CD4-positive, alpha-beta T cell treated with Interleukin-2 at 100 ng/mL for 4 hours (primary cell): ENCODE results near the gene BRAT1.
"Not testable (repeated sequence)": the region's sequence is repeated elsewhere in the genome, so short reads cannot be mapped to it uniquely, and the experiment has no call there.

Experiments used
- DNase-seq: peaks from one replicate; pipeline ENCODE4 v3.0.0-alpha.2; 2020; ENCODE audit warnings: low spot score

The BRAT1 gene

DNA sequence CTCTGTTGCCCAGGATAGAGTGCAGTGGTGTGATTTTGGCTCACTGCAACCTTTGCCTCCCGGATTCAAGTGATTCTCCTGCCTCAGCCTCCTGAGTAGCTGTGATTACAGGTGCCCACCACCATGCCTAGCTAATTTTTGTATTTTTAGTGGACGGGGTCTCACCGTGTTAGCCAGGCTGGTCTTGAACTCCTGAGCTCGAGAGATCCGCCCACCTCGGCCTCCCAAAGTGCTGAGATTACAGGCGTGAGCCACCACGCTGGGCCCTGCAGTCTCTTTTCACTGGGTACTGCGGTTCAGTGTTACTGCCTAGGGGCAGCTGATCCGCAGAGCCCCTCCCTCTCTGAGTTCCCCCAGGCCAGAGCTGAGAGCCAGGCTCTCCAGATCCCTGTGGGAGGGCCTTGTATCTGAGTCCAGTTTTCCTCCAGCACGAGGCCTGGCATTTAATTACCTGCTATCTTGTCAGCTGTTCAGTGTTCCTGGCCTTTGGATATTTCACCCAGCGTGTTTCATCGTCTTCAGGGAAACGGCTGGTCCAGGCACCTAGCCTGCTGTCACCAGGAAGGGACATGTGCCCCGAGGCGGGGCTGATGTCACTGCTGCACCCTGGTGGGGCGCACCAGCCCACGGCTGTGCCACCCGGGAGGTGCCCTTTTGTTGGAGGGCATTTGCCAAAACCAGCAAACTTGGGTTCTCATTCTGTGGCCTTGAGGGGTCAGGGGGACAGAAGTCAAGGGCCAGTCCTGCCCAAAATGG, 19.3 kb downstream of the BRAT1 start:
- DNase-seq: not testable (repeated sequence)

DNA sequence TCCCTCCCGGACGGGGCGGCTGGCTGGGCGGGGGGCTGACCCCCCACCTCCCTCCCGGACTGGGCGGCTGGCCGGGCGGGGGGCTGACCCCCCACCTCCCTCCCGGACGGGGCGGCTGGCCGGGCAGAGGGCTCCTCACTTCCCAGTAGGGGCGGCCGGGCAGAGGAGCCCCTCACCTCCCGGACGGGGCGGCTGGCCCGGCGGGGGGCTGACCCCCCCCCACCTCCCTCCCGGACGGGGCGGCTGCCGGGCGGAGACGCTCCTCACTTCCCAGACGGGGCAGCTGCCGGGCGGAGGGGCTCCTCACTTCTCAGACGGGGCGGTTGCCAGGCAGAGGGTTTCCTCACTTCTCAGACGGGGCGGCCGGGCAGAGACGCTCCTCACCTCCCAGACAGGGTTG, 21.1 kb downstream of the BRAT1 start:
- not testable (repeated sequence) for DNase-seq

DNA sequence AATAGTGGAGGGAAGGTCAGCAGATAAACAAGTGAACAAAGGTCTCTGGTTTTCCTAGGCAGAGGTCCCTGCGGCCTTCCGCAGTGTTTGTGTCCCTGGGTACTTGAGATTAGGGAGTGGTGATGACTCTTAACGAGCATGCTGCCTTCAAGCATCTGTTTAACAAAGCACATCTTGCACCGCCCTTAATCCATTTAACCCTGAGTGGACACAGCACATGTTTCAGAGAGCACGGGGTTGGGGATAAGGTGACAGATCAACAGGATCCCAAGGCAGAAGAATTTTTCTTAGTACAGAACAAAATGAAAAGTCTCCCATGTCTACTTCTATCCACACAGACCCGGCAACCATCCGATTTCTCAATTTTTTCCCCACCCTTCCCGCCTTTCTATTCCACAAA, 21.8 kb downstream of the BRAT1 start:
- not testable (repeated sequence) for DNase-seq

DNA sequence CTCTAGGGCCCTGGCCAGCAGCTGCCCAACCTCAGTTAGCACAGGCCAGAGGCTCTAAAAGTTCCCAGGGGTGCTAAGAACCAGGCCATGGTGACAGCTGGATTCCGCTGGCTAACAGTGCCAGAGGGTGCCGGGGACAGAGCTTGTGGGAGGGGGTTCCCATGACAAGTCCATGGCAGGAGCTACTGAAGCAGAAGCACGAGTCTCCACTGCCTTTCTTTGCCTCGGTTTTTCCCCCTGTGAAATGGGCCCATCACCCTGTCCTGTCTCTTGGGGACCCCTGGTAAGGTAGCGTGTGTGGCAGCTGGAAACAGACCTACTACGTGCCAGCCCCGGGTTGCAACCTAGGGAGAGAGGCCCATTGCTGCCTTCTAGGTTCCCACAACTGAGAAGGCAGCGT, 22.5 kb downstream of the BRAT1 start:
- not testable (repeated sequence) for DNase-seq

DNA sequence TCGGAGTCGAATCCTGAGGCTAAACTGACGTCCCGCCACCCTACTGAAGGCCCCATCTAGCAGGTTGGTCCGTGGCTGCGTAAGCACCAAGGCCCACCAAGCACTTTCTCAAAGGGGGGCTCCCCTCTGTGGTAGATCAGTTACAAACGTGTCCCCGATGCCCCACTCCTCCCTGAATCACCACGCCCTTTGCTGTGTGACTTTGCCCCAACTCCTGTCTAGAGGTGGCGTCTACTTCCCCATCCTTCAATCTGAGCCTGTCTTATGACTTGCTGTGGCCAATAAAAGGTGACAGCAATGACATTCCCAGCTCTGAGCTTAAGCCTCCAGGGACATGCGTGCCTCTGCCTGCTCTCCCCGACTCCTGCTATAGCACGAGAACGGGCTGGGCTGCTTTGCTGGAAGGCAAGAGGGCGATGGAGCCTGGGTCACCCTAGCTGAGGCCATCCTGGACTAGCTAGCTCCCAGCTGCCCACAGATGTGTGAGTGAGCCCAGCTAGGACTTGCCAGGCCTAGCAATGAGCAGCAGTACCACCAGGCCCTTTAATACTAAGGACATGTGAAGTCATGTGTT, 23.0 kb downstream of the BRAT1 start:
- not testable (repeated sequence) for DNase-seq

DNA sequence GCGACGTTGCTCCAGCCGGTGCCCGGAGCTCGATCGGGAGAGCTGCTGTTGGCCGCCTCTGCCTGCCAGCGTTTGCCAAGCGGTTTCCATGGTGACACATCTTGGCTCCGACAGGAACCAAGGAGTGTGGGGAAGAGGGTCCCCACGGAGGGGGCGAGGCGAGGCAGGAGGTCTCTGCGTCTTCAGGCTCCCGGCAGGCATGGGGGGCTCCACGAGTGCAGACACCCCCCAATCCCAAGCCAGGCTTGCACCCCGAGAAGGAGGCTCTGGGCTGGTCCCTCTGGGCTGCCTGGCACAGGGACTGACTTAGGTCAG, 23.6 kb downstream of the BRAT1 start:
- not testable (repeated sequence) for DNase-seq

DNA sequence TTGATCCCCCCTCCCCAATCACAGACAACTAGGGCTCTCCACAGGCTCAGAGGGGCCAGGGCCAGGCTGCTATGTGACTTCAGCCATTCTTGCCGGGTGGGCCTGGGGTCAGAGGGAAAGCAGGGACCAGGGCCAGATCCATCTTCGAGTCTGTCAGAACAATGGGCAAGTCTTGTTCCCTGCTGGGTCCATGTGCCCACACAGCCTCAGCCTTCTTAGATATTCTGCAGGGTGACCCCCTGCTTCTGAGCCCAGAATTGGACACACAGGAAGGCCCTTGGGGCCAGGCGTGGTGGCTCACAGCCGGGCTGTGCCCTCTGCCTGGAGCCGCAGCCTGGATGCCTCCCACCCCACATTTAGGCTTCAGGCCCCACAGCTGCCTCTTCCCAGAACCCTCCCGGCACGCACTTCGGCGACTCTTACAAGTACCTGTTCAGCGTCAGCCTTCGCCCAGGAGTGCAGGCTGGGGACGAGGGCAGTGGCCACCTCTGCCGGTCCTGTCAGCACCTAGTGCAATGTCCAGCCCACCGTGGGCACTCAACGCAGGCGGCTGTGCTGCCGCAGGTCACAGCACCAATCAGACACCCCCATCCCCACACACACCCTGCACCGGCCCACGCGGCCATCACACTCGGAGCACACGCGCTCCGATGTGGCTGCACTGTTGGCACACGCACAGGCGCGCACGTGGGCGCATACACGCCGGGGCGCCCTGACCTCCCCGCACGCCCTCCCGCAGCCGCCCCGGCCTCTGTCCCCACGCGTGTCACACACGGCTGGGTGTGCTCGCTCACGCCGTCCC, 24.1 kb downstream of the BRAT1 start:
- not testable (repeated sequence) for DNase-seq

DNA sequence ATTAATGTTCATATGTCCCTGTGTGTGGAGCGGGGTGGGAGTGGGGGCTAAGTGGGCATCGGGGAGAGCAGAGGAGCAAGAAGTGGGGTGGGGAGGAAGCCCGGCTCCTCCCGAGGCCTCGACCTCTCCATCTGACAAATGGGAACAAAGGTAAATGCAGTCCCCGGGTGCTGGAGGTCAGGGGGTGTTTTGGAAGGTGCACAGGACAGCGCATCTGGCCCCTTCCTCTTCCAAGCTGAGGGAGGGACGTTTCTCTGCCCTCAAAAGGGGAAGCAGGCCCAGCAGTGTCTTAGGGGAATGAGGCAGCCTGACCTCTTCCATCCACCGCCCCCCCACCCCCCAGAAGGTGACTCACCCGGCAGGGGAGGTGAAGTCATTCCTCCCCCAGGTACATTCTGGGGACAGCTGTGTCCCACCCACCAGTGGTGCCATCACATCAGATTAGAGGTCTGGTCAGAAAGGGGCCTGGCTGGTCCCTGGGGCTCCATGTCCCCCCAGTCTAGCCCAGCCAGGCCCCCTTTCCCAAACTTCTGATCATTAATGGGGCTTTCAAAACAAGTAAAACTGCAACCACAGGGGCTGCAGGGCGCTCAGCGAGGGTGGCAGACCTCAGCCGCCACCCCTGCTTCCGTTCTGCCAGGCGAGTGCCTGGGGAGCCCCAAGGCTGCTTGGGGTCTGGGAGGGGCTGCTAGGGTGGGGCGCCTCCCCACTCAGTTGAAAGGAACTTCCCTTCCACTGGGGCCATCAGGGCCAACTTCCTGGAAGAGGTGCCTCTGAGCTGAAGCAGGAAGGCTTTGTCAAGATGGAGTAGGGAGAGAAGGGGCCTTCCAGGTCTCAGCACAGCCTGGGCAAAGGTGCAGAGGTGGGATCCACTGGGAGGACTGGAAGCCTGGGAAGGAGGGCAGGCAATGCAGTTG, 25.0 kb downstream of the BRAT1 start:
- DNase-seq: peak; percentile 89

DNA sequence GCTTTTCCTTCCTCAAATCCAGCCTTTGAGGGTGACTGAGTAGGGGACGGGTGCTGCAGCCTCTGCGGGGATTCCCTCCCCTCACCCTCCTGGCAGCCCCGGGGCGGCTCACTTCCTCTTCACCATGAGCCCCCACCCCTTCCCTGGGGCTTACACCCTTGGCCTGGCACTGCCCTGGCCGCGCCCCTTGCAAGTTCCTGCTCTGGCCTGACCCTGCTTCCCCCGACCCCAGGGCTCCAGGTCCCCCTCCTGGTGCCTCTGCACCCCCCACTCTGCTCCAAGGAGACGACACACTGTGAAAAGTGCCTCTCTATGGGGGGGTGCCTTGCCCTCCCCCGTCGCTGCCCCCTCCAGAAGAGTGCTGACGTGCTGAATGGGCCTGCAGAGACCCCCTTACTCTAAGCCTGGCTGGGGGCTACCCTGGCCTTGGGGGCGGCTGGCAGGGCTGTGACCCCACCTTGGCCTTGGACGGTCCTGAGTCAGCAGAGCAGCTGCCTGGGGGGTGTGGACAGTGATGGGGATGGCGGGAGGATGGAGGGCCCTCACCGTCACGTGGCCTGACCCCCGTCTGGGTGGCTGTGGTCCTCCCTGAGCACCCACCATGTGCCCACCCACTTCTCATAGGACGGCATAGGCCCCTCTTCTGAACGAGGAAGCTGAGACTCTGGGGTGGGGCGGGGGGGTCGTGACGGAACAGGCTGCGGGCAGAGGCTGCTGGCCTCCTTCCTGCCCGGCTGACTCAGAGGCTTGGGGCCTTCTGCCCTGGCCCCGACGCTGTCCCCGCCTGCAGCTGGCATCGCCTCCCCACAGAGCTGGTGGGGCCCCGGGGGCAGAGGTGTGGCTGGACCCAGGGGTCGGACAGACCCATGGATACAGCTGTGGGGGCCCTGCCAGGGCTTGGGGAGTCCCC, 25.9 kb downstream of the BRAT1 start:
- DNase-seq: peak; percentile 70

DNA sequence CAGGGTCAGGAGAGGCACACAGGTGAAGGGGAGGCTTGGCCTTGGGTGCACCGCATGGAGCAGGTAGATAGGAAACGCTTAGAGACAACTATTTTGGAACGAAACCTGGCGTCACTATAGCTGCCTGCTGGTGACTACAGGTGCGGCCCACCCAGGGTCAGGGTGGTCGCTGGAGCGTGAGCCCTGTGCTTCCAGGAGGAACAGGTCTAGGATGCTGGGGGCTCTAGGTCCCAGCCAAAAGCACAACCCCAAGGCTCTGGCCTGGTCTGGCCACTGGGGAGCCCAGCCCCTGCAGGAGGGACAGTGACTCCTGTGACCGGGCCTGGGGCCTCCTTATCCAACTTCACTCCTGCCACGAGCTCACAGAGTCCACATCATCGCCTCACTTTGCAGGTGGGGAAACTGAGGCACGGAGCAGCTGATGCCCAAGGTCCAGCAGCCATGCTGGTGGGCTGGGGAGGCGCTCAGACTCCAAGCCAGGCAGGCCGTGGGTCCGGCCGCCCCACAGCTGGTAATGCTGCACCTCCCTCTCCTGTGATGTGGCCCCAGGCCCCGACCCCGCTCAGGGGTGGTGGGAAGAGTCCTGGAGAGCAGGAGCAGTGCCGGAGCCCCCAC, 26.7 kb downstream of the BRAT1 start:
- no peak for DNase-seq

DNA sequence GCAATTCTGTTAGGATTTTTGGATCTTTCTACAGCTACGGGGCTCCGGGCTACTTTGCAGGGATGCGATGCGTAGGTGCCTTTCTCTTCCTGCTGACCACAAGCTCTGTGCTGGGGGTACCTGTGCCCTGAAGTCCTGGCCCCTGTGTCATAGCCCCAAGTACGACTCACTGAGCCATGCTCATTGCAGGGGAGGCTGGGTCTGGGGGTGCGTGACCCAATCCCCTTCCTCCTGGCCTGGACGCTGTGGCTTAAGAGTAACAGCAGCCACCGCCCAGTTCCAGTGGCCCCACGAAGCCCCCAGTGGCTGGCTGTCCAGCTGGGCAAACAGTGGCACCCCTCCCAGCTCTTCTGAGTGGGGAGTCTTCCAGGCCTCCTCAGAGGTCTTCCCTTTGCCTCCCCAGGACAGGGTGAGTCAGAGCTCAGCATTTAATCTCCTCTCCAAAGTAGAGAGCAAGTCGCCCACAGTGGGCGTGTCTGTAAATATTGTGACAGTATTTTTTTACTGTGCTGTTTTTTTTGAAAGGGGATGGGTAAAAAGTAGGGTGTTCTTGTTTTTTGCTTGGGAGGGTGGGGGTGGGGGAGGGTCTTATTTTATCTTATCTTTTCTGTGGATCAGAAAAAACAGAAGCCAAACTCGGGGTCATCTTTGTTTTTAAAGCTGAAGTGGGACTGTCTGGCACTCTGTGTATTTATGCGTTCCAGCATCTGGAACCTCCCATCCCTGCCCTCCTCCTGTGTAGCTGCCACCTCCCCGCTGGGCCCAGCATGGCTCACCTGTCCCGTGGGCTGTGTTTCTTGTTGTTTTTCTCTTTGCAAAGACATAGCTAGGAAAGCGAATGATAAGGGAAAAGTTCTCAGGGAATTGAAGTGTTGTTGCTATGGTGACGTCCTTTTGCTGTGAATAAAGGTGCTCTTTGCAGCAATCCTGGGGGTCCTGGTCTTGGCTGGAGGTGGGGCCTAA, 27.5 kb downstream of the BRAT1 start:
- DNase-seq: peak; percentile 80

DNA sequence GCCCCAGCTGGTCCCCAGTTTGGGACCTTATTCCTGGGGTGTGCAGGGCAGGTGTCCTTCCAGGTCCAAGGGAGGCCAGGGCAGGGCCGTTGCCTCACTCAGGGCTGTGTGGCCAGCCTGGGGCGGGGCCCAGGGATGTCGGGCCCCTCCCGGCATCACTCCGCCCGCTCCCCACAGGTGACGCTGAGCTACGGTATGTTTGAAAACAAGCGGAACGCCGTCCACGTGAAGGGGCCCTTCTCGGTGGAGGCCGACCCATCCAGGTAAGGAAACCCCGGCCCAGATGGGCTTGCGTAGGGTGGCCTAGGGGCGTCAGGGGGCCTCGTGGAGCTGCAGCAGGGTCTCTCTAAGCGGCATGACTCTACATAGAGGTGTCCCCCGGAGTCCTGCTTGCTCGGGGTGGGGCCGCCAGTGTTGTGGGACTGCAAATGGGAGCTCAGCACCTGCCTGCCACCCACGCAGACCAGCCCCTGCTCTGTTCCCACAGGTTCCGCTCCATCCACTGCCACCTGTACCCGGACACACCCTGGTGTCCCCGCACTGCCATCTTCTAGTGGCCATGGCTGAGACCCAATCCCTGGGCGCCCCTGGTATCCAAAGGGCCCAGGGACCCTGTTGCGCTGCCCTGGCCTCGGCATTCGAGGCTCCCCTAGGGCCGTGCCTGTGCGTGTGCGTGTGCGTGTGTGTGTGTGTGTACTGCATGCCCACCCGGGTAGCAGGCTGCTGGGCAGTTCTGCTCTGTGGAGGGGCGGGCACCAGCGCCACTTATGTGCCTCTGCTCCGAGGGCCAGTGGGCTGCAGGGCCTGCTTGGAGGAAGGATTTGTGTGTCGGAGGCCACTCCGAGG, 28.4 kb downstream of the BRAT1 start:
- no peak for DNase-seq

DNA sequence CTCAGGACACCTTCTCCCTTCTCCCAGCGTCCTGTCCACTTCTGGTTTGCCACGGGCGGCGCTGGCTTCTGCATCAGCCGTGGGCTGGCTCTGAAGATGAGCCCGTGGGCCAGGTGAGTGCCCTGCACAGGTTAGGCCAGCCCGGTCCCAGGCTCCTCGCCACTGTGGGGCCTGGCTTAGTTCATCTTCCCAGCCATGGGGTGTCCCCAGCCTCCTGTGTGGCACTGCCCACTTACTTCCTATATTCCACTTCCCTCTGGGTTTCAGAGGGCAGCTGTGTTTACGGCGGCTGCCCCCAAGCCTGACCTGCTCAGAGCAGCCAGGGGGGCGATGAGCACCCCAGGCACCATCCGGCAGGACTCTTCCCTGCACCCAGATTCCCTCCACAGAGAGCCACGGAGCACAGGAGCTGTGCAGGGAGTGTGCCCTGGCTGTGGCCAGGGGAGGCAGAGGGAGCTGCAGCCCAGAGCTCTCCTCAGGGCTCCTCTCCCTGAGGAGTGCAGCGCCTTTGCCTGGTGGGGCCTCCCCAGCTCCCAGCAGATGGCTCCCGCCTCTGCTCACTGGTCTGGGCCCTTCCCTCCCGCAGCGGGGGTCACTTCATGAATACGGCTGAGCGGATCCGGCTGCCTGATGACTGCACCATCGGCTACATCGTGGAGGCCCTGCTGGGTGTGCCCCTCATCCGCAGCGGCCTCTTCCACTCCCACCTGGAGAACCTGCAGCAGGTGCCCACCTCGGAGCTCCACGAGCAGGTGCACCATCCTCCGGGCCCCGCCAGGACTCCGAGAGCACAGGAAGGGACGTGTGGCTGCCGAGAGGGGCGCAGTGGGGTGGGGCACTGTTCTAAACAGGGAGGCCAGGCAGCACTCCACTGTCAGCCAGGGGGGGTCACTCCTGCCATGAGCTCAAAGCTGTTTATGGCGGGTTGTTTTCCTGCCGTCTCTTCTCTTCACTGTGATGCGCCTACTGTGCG, 29.4 kb downstream of the BRAT1 start:
- DNase-seq: no peak

DNA sequence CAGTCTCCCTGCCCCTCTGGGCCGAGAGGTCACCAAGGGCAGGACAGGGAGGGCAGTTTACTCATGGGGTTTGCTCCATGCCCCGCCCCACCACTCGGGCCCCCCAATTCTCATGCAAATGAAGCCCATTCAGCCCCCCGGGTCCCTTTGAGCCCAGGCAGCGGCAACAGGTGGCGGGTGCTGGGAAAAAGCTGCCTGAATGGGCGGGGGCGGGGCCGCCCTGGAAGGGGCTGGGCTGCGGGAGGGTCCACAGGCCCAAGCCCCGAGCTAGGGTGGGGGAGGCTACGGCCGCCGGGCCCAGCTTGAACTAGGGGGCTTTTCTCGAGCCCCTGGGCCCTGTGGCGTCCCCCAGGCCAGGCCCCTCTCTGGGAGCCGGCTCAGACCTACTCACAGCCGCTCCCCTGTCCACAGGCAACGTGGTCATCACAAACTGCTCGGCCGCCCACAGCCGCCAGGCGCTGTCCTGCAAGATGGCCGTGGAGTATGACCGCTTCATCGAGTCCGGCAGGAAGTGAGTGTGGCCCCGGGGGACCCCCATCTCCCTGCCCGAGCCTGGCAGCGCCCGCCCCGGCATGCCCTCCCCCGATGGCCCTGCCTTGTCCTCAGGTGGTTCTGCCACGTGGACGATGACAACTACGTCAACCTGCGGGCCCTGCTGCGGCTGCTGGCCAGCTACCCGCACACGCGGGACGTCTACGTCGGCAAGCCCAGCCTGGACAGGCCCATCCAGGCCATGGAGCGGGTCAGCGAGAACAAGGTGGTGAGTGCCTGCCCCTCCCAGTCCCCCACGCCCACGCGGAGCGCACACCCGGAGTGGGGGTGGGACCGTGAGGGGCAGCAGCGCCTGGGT, 30.3 kb downstream of the BRAT1 start:
- DNase-seq: no peak

DNA sequence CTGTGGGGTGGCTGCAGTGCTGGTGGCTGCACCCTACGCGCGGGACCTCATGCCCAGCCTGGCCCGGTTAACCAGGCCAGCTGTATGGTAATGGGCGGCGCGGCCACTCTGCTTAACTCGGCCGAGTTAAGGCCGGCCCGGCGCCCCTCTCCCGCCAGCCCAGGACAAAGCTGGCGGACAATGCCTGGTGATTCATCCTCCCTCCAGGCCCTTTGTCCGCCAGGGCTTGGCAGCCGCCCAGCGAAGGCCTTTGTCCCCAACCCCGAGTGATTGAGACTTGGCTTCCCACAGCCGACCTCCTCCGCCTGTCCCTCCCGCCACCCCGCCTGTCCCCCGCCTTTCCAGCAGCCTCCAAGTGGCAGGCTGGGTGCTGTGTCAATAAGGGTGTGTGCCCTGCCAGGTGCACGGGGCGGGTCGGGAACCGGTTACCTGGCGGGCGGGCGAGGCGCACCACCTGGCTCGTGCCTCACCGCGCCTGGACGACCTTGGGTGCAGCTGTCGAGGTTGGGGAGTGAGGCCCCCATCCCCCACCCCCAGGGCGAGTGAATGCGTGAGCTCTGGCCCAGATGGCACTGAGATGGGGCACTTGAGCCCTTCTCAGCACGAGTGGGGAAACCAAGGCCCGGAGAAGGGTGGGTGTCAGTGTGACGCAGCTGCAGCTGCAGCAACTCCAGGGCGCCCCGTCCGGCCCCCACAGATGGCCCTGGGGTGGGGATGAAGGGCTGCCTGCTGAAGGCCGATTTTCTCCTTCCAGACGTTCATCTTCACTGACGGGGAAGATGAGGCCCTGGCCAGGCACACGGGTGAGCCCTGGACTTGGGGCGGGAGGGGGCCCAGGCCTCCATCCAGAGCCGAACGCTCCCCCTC, 31.1 kb downstream of the BRAT1 start:
- DNase-seq: no peak
